GM10847 (cell line): ENCODE data around the gene PELI1.
A peak's percentile ranks its signal among the peaks of the same experiment; 100 is the strongest.

Source experiments
- POLR2A ChIP-seq: IDR thresholded peaks from 2 replicates; pipeline ENCODE4 v1.6.1; 2011; ENCODE audit not compliant: insufficient read length; ENCODE audit errors: extremely low read depth

PELI1 gene, protein sequence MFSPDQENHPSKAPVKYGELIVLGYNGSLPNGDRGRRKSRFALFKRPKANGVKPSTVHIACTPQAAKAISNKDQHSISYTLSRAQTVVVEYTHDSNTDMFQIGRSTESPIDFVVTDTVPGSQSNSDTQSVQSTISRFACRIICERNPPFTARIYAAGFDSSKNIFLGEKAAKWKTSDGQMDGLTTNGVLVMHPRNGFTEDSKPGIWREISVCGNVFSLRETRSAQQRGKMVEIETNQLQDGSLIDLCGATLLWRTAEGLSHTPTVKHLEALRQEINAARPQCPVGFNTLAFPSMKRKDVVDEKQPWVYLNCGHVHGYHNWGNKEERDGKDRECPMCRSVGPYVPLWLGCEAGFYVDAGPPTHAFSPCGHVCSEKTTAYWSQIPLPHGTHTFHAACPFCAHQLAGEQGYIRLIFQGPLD

DNA sequence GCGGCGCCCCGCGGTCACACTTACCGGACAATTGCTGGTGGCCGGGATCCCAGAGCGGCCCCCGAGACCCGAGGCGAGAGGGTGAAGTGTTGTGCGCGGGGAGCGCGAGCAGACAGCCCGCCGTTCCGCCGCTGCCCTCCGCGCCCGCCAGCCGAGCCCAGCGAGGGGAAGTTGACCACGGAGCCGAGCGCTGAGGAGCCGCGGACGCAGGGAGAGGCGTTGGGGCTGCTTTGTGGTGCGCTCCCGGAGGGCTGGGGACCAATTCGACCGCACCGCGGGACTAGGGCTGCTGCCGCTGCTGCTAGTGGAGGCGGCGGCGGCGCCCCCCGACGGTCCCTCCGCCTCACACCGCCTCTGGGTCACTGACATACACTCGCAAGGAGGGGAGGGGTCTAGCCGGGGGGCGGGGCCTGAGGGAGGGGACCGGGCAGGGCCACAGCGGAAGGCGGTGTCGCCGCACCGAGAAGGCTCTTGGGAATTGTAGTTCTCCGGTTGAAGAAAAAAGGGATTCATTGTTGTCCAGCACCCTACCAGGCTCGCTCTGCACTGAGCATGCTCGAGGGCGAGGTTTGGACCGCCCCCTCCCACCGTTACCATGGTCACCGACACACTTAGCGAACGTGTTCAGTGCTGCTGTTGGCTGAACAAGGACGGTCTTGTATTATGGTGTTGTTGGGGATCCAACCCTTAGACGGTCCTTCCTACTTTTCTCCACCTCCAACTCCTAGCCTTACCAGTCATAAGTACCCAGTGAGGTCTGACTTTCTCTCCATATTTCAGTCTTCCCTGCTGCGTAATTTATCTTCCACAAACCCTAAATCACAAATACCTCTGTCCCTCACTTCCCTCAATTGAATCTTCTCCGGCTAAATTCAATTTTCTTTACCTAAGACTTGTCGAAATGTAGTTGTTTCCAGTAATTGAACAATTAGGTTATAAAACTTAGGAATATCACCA, at the start of gene PELI1:
TSS of gene PELI1 (minus strand) at position 364 of the 957 bp plus-strand sequence. CDS start 36,110 bp downstream, outside the sequence.
- TF ChIP-seq POLR2A, result peak; percentile 91

DNA sequence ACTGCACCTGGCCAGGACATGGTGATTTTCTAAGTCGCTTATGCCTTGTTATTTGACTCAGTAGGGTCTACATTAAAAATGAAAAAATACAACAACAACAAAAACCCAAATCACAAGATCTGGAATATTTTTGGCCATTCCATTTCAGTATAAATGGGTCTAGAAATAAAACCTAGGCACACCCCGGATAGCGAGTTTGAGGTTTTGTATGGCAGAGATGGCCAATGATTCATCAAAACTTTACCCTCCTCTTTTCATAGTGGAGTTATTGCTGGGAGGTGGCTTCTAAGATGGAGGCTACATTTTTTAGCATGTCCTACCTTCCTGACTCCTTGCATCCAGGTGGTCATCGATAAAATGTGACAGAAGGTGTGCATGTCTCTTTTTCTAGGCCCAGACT, 49.3 kb upstream of the PELI1 start:
- no peak for TF ChIP-seq POLR2A

DNA sequence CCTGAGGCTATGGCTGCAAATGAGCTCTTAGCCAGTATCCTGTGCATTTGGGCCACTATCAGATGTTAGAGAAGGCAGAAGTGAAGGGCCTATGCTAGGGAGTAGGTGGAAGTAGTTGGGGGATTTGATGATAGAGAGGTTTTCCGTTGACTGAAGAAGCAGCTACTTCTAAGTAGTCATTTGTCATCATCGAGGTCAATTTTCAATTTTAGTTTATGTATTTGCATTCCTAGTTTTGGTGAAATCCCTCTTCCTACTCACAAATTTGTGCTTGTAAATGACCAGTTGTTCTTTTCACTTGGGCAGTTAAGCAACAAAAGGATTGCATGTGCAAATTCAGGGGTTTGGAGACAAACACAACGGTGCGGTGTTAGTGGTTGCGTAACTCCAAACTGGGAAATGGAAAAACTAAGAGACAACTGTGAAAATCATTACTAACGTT, 48.5 kb upstream of the PELI1 start:
- TF ChIP-seq POLR2A, result no peak

DNA sequence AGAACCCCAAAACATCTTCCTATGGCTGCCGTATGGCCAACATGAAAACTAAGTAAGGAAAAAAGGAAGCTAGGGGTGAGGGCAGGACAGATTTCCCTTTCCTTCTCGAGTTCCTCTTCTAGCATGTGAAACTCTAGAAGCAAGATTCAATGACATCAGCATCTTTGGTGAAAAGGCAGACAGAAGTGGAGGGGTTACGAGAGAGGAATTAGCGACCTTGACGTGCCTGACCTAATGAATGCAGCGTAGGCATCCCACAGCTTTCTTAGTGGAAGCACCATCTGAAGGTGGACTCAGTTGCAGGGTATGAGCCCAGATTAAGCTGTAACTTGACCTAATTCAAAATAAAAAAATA, 47.9 kb upstream of the PELI1 start:
- TF ChIP-seq POLR2A, result no peak

DNA sequence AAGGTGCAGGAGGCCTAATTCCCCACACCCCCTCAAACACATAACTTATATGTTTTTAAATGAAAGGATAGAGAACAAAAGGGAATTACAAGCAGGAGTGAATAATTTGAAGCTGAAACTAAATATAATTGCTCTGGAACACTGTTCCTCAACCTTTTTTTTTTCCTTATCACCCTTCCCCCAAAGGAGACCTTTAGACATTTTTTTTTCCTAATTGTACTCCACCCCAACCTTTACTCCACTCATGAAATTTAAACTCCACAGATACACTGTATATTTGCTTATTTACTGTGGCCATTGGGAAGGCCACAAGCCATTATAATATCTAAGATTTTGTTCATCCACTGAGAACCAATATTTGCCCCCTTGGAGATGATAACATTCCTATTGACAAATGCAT, 45.4 kb upstream of the PELI1 start:
- TF ChIP-seq POLR2A, result no peak

DNA sequence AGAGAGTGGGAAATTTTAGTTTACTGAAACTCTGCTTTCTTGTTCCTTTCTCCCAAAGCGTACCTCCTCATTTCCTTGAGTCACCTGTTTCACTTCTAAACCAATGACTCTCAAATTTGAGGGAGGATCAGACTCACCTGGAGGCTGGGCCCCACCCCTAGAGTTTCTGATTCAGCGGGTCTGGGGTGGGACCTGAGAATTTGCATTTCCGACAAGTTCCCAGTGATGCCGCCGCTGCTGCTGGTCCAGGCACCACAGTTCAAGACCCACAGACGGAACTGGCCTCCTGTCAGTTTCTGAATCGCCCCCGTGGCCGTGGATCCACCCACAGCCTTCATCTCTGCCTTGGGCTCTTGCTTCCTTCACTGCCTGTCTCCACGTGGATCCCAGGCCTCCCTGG, 44.9 kb upstream of the PELI1 start:
- TF ChIP-seq POLR2A, result no peak

DNA sequence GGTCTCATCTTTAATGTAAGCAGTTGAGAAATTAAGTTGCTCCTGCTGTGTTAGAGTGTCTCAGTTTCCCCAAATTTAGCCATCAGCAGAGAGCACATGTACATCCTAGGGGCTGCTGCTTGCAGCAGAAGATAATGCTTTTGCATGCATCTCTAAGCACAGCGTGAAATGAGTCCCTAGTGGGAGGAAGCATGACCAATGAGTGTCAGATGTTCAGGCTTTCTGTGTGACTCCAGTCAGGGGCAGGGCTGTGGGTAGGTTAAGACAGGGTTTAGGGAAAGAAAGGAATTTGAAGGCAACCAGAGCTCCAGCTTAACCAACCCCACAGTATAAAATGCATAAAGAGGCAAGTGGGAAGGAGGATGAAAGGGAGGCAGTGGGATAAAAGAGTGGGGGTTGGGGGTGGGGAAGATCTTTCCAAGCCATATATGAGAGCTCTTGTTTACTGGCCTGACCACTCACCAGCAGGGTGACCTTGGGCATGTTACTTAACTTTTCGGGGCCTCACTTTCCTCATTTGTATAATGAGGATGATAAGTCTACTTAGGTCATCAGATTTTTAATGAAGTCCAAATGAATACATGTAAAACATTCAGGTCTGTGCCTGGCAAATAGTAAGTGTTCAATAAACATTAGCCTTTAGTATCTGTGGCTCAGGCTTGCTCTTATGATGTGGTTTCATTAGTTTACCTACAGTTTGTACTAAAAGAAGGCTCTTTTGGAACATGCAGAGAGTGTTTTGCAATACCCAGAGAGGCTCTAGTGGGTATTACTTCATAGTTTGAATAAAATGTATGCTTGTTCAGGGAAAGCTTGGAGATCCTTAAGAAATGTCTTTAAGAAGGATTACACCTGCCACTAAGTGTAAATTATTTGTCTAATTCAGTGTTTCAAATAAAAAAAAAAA, 42.7 kb upstream of the PELI1 start:
- no peak for TF ChIP-seq POLR2A

DNA sequence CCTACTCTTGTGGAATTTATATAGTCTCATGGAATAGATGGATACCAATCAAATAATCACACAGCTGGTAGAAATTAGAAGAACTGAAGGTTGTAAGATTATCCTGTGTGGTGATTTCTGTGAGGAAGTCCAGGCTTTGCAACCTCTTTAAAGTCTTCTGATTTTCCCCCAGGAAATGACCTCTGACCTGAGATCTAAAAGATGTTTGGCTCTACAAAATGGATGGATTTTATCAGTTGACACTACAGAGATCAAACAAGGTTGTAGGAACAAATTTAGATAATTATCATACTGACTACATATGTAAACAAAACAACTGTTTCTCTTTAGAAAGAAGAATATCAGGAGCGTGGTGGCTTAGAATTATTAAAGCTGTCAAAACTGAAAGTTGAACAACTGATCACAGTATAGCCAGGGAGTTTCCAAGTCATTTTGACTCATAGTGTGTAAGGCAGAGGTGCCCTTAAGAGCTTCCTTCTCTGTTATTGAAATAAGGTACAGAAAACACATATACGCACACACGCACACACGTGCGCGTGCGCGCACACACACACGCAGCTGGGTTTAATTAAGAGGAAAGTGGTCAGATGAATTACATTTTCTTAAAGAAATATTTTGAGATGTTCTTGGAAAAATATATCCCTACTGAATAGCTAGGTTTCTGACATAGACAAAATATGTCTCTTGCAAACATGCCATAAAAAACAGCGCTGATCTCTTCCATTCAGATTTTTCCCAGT, 35.5 kb upstream of the PELI1 start:
- no peak for TF ChIP-seq POLR2A

DNA sequence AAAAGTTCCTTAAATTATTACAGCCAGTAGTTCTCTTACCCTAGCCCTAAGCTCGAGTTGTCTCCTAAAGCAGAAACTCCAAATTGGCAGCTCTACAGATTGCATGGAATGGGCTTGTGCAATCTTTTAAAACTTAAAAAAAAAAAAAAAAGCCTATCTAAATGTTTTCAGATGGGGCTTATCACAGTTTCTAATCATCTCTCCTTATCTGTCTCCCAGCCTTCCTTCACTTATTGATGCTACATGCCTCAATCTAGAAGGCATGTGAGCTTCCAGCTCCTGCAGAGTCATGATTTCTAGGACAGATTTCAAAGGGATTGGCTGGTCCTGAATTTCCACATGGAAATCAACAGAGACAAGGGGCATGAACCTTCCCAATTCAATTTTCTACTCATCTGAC, 33.1 kb upstream of the PELI1 start:
- TF ChIP-seq POLR2A, result no peak

DNA sequence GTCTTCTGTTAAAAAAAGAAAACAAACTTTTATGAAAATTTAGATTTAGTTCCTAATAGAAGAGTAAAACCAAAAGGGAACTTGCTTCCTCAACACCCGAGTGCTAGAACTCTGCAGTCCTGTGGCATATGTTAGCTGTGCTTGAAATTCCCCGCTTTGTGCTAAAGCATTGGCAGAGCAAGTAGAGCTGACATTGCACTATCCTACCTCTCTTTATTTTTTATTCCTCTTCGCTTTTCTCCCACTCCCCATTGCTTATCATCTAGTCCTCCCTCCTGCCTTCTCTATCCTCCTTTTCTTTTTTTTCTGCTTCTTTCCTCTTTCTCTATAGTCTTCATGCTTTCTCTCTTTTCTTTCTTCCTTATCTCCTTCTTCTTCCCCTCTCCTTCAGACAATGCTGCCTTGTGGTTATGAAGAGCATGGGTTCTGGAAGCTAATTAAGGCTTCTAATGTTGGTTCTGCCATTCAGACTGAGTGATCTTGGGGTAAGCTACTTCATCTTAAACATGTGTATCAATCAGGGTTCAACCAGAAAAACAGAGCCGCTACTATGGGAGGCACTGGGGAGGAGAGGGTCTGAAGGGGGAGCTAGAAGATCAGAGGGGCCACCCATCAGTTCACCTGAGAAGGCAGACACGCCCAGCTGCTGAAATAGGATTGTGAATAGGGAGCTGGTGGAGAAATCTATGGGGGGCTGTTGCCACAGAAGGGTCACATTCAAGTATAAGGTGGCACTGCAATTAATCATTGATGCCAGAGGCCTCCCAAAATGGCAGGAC, 31.4 kb upstream of the PELI1 start:
- TF ChIP-seq POLR2A, result no peak

DNA sequence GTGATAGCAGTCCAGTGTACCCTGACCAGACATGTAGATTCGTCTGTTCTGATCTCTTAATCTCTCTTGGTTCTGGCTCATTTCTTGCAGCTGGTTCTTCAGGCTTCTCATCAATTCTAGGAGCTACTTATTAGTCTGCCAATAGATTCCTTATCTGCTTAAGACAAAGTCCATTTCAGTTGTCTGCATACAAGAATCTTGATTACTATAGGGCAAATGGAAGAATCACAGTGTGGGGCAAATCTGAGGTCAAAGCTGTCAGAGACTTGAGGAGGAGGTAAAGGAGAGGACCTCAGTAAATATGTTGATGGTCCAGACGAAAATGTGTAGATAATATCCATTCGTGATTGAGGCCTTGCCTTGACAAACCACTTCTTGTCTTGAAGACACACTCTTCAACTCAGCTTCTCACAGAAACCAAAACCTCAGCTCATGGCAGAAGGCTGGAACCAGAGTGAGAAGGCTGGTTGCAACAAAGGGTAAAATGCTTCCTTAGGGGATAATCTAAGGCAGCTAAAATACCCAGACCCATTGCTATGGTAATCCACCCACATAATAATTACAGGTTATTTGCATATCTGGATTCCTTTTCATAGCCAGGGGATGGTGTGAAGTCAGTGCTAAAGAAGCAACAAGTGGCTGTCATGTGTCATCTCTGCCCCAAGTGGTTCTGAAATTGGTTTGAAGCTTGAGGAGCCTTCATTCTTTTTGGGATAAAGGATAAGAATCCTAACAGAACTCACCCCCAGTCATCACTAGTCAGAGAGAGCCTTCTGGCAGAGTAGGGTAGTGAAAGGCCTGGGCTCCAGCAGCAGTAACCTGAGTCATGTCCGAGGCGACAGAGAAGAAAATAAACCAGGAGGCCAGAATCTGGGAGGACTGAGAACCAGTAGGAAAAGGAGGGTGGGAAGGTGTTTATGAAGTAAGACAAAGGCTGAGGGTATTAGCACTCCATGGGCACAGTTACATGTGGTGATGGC, 29.2 kb upstream of the PELI1 start:
- TF ChIP-seq POLR2A, result no peak

DNA sequence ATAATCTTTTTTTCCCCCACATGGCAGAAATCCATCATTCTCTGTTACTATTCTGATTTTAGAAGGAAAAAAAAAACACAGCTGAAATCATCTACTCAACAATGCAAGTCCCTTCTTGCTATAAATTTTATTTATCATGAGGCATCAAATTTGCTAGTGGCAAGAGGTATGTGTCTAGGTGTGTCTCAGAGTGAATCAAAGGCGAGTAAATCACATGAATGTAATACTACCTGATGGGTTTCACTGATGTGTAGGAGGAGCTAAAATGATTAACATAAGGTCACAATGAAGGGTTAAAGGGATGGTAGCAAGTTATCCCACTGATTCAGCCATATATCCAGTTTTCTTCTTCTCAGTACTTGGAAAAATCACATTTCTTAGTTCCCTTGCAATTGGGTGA, 24.5 kb upstream of the PELI1 start:
- no peak for TF ChIP-seq POLR2A
